NB4 (cell line): ENCODE results near the gene GEMIN4.
A peak's percentile ranks its signal among the peaks of the same experiment; 100 is the strongest.

Source experiments
- MYC ChIP-seq: IDR thresholded peaks from 2 replicates; pipeline ENCODE4 v1.6.1; 2011; ENCODE audit warnings: low read depth, low read length
- POLR2A ChIP-seq: IDR thresholded peaks from 2 replicates; pipeline ENCODE4 v1.6.1; 2011; ENCODE audit warnings: mild to moderate bottlenecking; ENCODE audit not compliant: insufficient read length; ENCODE audit errors: extremely low read depth
- TF ChIP-seq, protein P1 (sequence below): IDR thresholded peaks from 2 replicates; pipeline ENCODE4 v1.6.1; 2011; ENCODE audit warnings: low read depth, low read length
- TF ChIP-seq, protein P2 (sequence below): IDR thresholded peaks from one replicate; pipeline ENCODE4 v1.5.1; 2012; ENCODE audit warnings: low read depth, low read length

DNA sequence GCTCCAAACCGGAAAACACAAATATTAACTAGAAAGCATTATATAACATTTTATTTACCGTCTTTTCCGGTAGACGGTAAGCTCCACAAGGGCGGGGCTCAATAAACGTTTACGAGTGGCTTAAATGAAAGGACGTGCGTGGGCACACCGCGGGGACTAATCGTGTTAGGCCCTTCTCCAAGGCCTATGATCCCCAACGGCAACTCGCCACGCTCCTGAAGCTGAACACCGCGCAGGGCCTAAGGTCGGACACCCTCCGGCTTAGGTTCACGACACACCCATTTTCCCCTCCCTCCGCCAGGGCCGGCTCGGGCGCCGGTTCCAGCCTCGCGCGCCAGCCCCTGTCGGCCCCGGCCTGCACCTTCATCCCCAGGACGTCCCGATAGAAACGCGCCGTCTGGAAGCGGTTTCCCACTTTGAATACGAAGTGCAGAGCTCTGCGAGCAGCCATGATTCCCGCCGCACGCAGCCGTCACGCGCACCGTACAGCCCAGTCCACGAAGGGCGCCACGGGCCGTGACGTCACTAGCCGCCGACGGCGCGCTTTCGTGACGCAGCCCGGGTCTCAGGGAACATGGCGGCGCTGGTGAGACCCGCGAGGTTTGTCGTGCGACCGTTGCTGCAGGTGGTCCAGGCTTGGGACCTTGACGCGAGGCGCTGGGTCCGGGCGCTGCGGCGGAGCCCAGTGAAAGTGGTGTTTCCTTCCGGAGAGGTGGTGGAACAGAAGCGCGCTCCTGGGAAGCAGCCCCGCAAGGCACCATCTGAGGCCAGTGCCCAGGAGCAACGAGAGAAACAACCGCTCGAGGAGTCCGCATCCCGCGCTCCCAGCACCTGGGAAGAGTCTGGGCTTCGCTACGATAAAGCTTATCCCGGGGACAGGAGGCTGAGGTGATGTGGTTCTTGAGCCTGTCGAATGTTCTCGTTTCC, 30.0 kb upstream of the GEMIN4 start, which contains the start of the genes GLOD4 and MRM3:
- TF ChIP-seq, protein P1, sequence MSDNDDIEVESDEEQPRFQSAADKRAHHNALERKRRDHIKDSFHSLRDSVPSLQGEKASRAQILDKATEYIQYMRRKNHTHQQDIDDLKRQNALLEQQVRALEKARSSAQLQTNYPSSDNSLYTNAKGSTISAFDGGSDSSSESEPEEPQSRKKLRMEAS, result peak; percentile 82
- TF ChIP-seq, protein P2, sequence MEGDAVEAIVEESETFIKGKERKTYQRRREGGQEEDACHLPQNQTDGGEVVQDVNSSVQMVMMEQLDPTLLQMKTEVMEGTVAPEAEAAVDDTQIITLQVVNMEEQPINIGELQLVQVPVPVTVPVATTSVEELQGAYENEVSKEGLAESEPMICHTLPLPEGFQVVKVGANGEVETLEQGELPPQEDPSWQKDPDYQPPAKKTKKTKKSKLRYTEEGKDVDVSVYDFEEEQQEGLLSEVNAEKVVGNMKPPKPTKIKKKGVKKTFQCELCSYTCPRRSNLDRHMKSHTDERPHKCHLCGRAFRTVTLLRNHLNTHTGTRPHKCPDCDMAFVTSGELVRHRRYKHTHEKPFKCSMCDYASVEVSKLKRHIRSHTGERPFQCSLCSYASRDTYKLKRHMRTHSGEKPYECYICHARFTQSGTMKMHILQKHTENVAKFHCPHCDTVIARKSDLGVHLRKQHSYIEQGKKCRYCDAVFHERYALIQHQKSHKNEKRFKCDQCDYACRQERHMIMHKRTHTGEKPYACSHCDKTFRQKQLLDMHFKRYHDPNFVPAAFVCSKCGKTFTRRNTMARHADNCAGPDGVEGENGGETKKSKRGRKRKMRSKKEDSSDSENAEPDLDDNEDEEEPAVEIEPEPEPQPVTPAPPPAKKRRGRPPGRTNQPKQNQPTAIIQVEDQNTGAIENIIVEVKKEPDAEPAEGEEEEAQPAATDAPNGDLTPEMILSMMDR, result no peak
- TF ChIP-seq POLR2A (no peak), MYC (peak; percentile 89)
